Right atrium auricular region (tissue), 2 donors: ENCODE results near the gene RBMS2. TPM values are rescaled to one million over a fixed set of nuclear protein-coding genes. Genes with fewer than 3 reads are reported as not detected.

Experiments
- DNase-seq: peaks from one replicate; pipeline ENCODE4 v3.0.0-alpha.2; 2019; ENCODE audit warnings: low spot score
- H3K27ac ChIP-seq, 2 donors: fragments of 200-600 bp; sonication (generic); 1 replicate in 1 of 2; 2 replicates in 1 of 2; pipeline ENCODE4 v1.5.1; 2016 to 2019
- H3K27me3 ChIP-seq, 2 donors: fragments of 200-600 bp; sonication (generic); one replicate each; pipeline versions ENCODE4 v1.5.1 to v1.6.0; 2017 to 2019
- H3K36me3 ChIP-seq: fragments of 200-600 bp; sonication (generic); one replicate; pipeline ENCODE4 v1.5.1; 2016
- H3K4me1 ChIP-seq, 2 donors: fragments of 200-600 bp; sonication (generic); one replicate each; pipeline versions ENCODE4 v1.5.1 to v1.6.0; 2017 to 2019
- H3K4me3 ChIP-seq, 2 donors: fragments of 200-600 bp; sonication (generic); 1 replicate in 1 of 2; 2 replicates in 1 of 2; pipeline ENCODE4 v1.5.1; 2017 to 2019; ENCODE audit warnings: mild to moderate bottlenecking in 1 of 2, moderate library complexity in 1 of 2
- H3K9me3 ChIP-seq, 2 donors: fragments of 200-600 bp; sonication (generic); one replicate each; pipeline ENCODE4 v1.5.1; 2019
- CTCF ChIP-seq, 2 donors: fragments of 200-600 bp; sonication (generic); IDR thresholded peaks; one replicate each; pipeline ENCODE4 v1.5.1; 2019; ENCODE audit warnings: antibody characterized with exemption in 2 of 2
- total RNA-seq, 2 donors: library from RNA; depleted of rRNA; stranded (reverse); fragments of >200 nt; gene quantifications; one replicate each; pipeline ENCODE4 v1.1.0, GENCODE V29; 2016

RBMS2 gene
- total RNA-seq, 2 donors from 2014 or later: 12.8 to 28.5 TPM

GRCh38 chr12:56600753-56601152 lies 79.1 kb downstream of the RBMS2 start:
- Histone ChIP-seq H3K4me3 (no peak overlapping the region), H3K27me3 (no peaks in the 10 kb centered on the region), H3K4me1 (no peaks in the 10 kb centered on the region), H3K27ac (no peak overlapping the region), H3K9me3 (no peaks in the 10 kb centered on the region), H3K36me3 (peaks cover 83% of the 10 kb centered on the region)
- no peak for DNase-seq
- no peak for TF ChIP-seq CTCF (IDR thresholded peaks at IDR 0.05)

GRCh38 chr12:56601503-56601902 lies 79.9 kb downstream of the RBMS2 start:
- H3K9me3 ChIP-seq: no peaks in the 10 kb centered on the region
- no peak overlapping the region for H3K4me3 ChIP-seq
- H3K27ac ChIP-seq: no peak overlapping the region
- no peak for DNase-seq
- peaks cover 90% of the 10 kb centered on the region for H3K36me3 ChIP-seq
- H3K4me1 ChIP-seq: no peaks in the 10 kb centered on the region
- no peaks in the 10 kb centered on the region for H3K27me3 ChIP-seq
- no peak for TF ChIP-seq CTCF (IDR thresholded peaks at IDR 0.05)

- Histone ChIP-seq H3K4me1 (no peaks in the 10 kb centered on the region), H3K27ac (no peak overlapping the region)
- no peak for DNase-seq
Observed at GRCh38 chr12:56602239-56602638, 80.6 kb downstream of the RBMS2 start.

GRCh38 chr12:56604355-56604754 lies 82.7 kb downstream of the RBMS2 start:
- Histone ChIP-seq H3K9me3 (no peaks in the 10 kb centered on the region), H3K27me3 (no peaks in the 10 kb centered on the region), H3K27ac (no peak overlapping the region), H3K4me3 (no peak overlapping the region), H3K4me1 (no peaks in the 10 kb centered on the region), H3K36me3 (peaks cover 100% of the 10 kb centered on the region)
- no peak for TF ChIP-seq CTCF (IDR thresholded peaks at IDR 0.05)
- DNase-seq: no peak

More at GRCh38 chr12:56602239-56602638, 80.6 kb downstream of the RBMS2 start:
- no peak overlapping the region for H3K4me3 ChIP-seq
- no peak for TF ChIP-seq CTCF (IDR thresholded peaks at IDR 0.05)
- H3K36me3 ChIP-seq: peaks cover 98% of the 10 kb centered on the region
- no peaks in the 10 kb centered on the region for H3K27me3 ChIP-seq
- no peaks in the 10 kb centered on the region for H3K9me3 ChIP-seq

- Histone ChIP-seq H3K4me1 (peaks cover 0 to 27% of the 10 kb centered on the region in 2 donors), H3K27me3 (no peaks in the 10 kb centered on the region), H3K27ac (no peak overlapping the region), H3K4me3 (no peak overlapping the region), H3K9me3 (no peaks in the 10 kb centered on the region), H3K36me3 (peaks cover 86% of the 10 kb centered on the region)
- TF ChIP-seq CTCF (IDR thresholded peaks at IDR 0.05): no peak
- DNase-seq: no peak
Observed at GRCh38 chr12:56614627-56615026, 93.0 kb downstream of the RBMS2 start.

GRCh38 chr12:56616244-56616643 lies 94.6 kb downstream of the RBMS2 start:
- H3K27me3 ChIP-seq: no peaks in the 10 kb centered on the region
- H3K27ac ChIP-seq: peak overlapping the region; percentile 11 to 43
- H3K36me3 ChIP-seq: peaks cover 70% of the 10 kb centered on the region
- H3K4me1 ChIP-seq: peaks cover 0 to 27% of the 10 kb centered on the region in 2 donors
- DNase-seq: no peak
- H3K4me3 ChIP-seq: no peak overlapping the region
- no peaks in the 10 kb centered on the region for H3K9me3 ChIP-seq
- TF ChIP-seq CTCF (IDR thresholded peaks at IDR 0.05): no peak
